Suppressor macrophage (primary cell): Measurements from ENCODE around the gene CHST11.

ENCODE experiments used
- DNase-seq, 4 experiments: peaks; one replicate each; pipeline ENCODE4 v3.0.0-alpha.2; 2020 to 2022
- total RNA-seq, 17 experiments: gene quantifications; one replicate each; lab custom pipeline; 2026; ENCODE audit warnings: mixed read lengths in 6 of 17, inconsistent platforms in 3 of 17; lab: John Stamatoyannopoulos, UW

Gene CHST11
- 177 to 367 (median 229) reads per million in 17 experiments for total RNA-seq

DNA sequence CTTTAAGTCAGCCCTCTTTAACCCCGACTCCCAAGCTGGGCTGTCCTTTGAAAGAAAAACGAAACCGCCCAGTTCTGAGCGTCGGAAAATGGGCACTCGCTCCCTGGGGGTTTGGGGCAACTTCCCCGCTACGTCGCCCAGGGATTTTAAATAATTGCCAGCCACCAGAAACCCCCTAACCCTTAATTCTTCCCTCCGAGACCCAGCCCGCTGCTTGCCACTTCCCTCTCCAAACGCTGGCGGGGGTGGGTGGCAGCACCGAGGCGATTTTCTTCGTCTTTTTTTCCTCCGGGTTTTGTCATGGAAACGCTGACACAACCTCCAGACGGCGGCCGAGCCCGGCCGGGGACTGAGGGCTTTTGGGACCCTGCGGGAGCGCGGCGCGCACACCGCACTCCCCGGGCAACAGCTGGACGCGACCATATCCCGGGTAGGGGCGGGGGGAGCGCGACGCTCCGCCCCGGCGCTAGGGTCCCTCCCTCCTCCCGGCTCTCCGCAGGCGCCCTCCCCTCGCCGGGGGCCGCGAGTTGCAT, at the start of gene CHST11:
TSS of gene CHST11 (plus strand) at position 532 of the 533 bp plus-strand sequence.
- DNase-seq = peak; percentile 94 to 97 (median 95)

DNA sequence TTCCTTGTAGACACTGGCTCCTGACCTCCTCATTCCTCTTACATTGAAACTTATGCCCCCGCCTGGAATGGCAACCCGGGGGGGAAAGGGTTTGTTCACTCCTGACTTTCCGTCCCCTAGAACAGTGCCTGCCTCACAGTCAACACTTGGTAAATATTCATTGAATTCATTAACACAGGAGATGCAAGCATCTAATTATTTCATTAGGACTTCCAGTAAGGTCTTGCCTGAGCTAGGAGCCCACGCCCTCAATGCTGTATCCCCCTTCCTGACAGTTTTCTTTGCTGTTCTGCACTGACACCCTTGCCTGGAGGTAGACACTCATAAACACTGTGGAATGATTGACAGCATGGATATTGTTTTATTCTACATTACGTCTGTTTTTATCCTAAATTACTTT, 49.3 kb upstream of the CHST11 start:
- DNase-seq = no peak

DNA sequence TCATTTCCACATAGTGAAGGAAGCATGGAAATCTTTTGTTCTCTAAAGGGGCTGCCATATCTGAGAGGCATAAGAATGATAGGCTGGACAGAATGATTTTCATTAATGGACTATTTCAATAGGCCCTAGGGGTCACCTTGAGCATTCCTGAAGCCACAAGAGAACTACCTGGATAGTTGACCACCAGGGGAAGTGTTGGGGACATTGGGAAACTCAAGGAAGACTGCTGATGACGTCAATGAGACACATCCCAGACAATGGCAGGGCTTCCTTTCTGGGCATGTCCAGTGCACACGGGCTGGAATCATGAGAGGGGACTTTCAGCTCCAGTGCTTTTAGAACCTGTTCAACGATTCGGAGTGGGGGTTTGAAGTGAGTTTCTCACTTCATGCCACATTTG, 48.8 kb upstream of the CHST11 start:
- DNase-seq = no peak

DNA sequence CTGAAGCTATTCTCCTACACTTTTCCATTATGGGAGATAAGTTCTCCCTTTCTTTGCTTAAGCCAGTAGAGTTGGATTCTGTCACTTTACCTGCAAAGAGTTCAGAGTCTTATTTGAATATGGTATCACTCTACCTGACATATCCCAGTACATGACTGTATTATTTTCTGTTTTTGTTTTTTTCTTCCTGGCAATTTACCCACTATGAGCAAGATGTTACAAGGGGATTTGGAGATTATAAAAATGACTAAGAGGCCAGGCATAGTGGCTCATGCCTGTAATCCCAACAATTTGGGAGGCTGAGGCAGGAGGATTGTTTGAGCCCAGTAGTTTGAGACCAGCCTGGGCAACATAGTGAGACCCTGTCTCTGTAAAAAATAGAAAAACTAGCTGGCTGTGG, 46.4 kb upstream of the CHST11 start:
- DNase-seq = no peak

DNA sequence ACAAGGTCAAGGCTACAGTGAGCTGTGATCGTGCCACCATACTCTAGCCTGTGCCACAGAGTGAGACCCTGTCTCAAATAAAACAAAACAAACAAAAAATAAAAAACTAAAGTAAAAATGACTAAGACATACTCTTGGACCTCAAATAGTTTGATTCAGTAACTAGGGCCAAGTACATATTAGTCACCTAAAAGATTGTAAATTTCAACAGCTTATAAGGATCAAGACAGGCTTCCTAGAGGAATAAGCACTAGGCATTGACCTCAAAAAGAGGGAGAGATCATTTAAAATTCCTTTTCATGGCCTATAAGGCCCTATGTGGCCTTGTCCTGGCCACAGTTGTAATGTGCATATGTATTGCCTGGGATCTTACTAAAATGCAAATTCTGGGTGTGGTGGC, 46.0 kb upstream of the CHST11 start:
- DNase-seq = no peak

DNA sequence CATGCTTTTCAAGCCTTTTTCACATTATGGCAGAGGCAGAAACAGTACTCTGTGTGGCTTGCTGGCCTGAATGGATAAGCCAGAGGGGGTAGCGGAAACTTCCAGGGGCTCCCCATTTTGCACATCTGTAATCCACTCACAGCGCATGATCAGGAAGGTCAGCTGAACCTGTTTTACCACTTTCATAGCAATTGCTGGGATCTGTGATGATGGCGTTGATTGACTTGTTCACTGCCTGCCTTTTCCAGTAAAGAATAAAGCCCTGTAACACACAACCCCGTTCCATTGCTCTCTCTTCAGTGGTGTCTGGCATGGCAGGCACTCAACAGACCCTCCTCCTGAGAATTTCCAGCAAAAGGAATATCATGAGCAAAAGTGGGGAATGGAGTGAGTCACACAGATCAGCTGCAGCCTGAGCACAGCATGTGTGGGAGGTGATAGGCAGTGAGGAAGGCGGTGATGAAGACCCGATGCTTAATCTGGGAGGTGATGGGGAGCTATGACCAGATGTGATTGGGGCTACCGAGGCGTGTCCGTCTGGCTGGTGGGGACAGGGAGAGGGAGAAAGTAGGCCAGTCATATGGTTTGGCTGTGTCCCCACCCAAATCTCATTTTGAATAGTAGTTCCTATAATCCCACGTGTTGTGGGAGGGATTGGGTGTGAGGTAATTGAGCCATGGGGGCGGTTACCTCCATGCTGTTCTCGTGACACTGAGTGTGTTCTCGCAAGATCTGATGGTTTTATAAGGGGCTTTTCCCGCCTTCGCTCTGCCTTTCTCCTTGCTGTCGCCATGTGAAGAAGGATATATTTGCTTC, 44.7 kb upstream of the CHST11 start:
- peak in 1 of 4 experiments; percentile 5 for DNase-seq

DNA sequence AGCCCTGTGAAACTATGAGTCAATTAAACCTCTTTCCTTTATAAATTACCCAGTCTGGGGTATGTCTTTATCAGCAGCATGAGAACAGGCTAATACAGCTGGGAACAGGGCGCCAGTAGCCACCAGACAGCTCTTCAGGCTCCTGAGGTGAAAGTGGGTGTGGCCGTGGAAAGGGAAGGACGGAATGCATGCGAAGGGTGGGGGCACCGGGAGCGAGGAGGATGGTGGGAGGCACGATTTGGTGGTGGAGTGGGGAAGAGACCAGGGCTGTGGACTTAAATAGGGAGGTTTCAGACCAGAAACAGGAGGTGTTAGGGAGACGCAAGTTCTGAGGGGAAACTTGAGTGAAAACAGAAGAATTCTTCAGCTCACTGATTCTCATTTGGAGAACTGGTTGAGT, 44.1 kb upstream of the CHST11 start:
- no peak for DNase-seq

DNA sequence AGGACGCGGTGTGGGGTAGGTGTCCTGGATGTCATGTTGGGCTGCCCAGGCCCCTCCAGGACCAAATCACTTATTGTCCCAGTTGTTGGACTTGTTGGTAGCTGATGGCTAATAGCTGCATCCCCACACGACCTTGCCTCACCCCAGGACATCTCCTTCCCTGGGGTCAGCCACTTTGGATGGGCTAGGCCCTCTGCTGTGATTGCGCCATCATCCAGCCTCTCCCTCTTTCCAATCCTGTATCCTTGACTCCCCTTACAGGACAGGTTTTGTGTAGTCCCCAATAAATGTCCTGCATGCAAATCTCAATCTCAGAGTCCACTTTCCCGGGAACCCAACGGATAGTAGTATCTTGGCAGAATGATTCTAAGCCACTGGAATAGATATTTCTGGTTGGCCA, 43.4 kb upstream of the CHST11 start:
- DNase-seq = no peak

DNA sequence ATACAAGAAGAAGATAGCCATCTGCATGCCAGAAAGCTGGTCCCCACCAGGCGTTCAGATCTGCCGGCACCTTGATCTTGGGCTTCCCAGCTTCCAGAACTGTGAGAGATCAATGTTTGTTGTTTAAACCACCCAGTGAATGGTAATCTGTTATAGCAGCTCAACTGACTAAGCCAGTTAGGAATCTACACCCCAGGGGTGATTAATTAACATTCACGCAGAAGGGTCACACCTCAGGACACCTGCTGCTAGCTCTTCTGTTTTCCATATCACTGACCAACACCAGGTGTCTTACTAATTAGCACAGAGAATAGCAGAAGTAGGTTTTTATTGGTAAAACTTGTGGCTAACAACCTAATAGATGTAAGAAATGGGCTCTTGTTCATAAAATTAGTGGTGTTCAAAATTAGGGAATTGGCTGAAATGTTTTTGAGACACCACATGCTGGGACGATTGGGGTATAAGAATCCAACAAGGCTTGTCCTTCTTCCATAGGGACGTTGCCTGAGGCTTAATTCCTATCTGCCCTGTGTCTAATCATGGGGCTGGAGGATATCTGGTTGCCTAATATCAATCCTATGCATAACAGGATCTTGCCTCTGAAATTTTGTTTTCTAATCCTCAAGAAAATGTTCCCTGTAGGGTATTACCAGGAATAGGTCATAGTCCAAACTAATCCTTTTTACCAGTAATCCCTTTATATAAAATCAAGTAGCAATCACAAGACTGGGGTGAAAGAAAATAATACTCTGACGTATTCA, 42.0 kb upstream of the CHST11 start:
- no peak for DNase-seq

DNA sequence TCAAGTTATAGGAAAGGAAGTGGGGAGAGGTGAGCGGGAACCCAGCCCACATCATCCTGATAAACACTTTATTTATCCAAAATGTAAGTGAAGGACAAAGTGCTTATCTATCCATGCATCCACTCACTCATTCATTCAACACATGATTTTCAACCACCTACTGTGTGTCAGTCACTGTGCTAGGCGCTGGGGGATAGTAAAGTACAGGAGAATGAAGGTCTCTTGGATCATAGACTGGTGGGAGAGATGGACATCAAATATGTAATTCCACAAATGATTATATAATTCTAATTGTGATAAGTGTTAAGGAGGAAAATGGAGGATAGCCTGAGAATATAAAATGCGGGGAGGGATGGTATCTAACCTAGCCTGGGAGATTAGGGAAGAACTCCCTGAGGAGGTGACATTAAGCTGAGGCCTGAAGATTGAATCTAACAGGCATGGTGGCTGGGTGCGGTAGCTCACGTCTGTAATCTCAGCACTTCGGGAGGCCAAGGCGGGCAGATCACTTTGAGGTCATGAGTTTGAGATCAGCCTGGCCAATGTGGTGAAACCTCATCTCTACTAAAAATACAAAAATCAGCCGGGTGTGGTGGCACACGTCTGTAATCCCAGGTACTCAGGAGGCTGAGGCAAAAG, 41.3 kb upstream of the CHST11 start:
- DNase-seq = no peak

DNA sequence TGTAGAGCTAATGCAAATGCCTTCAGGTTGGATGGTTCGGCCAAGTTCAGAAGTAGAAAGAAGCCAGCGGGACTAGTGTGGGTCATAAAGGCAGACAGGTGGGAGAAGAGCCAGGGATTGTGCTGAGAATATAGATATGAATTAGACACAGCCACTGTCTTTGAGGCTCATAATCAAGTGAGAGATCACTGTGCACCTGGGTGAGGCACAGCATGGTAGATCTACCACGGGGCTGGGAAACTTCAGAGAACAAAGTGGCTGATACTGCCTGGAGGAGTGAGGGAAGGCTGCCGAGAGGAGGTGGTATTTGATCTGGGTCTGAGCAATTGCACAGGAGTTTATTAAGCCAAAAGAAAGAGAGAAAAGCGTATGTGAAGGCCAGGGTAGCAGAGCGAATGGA, 40.6 kb upstream of the CHST11 start:
- no peak for DNase-seq

DNA sequence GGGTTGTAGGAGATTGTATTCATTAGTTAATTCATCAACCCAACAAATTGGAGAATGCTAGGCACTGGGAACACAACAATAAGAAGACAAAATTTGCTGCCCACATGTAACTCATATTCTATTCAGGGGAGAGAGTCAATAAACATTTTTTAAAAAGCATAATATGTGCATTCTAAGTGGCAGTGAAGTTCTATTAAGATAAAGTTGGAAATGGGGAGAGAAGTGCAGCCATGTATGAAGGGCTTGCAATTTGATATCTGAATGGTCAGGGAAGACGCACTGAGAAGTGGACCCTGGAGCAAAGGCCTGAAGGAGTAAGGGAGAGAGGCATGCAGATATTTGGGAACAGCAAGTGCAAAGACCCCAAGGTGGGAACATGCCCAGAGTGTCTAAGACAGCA, 40.2 kb upstream of the CHST11 start:
- DNase-seq = no peak

DNA sequence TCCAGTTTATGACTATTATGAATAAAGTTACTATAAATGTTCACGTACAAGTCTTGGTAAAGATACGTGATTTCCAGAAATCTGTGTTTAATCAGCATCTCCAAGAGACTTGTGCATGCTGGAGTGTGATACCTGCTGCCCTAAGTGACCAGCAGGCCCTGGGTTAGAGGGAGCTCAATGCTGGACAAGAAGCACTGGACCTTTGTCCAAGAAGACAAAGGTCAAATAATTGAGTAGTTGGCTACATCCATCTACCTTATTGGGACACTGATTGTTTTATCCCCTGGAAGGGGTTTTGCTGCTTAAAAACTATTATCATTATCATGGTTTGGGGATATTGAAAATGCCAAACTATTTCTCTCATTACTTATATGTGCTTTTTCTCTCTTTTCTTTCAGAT, 37.0 kb upstream of the CHST11 start:
- DNase-seq = no peak

DNA sequence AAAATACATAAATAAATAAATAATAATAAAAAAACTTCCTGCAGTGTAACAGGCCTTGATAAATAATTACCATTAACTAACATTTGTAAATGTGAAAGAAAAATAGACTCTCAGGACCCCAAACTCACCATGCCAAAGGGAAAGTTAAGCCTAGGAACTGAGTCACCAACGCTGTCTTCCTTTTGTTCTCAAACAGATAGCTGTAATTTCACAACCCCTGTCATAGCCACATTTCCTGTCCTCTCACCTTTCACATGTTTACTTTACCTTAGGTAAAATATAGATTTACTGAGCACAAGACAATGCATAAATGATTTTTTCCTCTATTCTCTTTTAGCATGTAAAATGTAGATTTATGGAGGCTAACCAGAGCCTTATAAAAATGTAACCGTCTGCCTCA, 35.9 kb upstream of the CHST11 start:
- no peak for DNase-seq

DNA sequence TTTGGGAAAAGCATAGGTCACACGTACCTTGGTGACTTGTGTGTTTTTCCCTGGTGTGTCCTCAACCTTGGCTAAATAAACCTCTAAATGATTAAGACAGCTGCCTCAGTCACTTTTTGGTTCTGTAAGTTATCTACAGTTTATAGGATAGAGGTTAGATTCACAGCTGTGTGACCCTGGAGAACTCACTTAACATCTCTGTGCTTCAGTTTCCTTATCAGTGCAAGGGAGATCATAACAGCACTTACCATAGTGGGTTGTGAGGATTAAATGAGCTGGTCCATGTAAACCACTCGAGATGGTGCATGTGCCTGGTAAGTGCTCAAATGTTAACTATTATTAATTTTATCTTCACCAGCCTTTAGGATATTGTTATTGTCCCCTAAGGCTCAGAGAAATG, 35.4 kb upstream of the CHST11 start:
- no peak for DNase-seq

DNA sequence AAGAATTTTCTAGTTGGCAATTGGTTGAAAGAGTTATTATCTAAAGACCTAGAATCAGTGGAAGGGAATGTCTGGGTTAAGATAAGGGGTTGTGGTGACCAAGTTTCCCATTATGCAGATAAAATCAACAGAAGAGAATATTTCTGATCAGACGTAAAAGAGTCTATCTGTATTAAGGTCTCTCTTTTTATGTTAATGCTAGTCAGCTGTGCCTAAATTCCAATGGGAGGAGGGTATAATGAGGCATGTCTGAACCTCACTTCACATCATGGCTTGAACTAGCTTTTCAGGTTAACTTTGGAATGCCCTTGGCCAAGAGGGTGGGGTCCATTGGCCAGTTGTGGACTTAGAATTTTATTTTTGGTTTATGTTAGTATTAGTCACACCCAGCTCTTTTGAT, 34.3 kb upstream of the CHST11 start:
- DNase-seq = no peak

DNA sequence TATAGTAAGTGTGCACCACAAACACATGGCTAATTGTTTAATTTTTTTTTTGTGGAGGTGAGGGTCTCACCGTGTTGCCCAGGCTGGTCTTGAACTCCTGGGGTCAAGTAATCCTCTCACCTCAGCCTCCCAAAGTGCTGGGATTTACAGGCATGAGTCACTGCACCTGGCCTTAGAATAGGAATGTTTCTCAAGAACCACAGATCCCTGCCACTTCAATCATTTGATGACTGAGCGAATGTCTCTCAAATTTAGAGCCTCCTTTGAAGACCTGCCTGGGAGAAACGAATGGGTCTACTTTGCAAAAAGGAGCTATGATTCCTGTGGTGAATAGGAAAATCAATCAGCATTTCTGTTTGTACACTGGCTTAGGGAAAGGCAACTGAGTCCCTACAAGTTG, 33.5 kb upstream of the CHST11 start:
- DNase-seq = no peak

DNA sequence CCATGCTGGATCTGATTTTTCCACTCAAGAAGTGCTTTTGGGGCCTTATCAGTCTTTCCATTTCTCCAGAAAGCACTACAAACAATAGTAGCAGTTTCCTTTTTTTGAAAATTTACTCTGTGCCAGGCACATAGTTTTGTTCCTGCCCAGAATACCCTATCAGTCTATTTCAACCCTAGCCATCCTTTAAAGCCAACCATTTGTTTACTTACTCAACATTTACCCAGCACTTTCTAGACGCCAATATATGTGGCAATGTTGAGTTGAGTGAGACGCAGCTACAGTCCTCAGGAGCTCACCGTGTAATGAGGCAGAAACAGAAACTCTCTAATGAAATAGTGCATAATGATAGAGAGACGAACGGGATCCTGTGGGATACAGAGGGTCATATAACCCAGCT, 32.9 kb upstream of the CHST11 start:
- DNase-seq = no peak

DNA sequence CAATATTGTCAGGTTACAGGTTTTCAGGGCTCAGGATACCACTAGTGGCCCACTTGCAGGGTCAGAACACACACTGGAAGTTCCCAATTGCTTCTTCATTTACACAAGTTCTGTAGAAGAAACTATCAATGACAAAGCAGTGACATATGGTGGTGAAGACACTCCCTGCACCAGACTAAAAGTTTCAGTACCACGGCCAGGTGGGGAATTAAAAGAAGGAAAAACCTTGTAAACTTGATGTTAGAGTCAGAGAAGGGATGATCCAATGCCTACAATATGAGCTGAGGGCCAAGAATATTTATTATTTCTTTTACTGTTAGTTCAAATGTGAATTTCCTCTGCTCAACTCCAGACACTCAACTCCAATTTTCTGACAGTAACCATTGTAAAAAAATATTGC, 31.8 kb upstream of the CHST11 start:
- DNase-seq = no peak

DNA sequence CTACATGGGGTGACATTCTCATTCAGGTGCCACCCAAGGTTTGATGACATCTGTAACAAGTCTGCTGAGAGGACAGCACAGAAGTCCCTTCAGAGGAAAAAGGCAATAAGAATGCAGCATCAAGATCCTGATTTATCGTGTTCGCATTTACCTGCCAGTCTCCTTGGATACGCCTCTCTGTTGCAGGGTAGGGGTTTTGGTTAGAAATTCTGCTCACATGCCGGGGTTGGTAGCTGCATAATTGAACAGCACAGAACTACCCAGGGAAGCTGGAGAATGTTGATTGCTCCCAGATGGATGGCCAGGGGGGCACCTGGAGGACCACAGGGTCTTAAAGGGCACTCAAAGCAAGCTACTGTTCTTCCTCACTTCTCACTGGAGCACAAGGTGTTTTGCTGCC, 31.1 kb upstream of the CHST11 start:
- DNase-seq = no peak

DNA sequence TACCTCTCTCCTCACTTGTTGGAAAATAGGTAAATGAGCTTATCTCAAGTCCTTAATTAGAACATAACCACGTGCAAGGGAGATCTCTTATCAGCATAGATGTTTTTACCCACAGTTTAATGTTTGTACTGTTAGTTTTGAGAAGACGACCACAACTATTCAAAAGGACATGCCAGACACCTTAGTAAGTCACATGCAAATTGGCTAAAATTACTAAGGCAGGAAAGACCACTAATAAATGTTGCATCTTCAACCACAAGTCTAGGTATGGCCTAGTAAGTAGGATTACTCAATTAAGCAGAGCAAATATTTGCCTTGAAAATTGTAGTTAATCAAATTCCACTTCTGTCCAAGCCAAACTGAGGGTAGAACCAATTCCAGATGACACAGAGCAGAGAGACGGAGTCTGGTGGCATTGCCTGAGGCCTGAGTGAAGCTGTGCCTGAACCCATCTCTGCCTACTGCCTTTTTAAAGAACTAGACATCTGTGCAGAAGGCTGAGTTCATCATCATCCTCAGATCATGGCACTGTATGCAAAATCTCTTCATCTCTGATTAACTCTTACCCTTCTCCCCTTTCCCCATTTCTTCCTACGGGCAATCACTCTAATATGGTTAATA, 29.7 kb upstream of the CHST11 start:
- no peak for DNase-seq

DNA sequence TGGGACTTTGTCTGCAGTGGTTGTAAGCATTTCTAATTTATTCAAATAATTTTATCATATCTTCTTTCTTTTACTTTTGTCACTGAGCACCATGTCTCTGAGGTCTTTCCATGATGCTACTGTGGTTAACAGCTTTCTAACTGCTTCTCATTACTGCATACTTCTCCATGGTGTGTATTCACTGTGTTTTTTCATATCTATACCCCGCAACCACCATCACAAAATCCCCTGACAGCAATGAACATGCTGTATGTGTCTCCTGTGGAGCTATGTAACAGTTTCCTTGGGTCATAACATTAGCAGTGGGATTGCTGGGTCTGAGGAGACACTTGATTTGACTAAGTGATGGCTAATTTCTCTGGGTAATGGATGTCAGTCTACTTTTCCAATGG, 29.2 kb upstream of the CHST11 start:
- no peak for DNase-seq

DNA sequence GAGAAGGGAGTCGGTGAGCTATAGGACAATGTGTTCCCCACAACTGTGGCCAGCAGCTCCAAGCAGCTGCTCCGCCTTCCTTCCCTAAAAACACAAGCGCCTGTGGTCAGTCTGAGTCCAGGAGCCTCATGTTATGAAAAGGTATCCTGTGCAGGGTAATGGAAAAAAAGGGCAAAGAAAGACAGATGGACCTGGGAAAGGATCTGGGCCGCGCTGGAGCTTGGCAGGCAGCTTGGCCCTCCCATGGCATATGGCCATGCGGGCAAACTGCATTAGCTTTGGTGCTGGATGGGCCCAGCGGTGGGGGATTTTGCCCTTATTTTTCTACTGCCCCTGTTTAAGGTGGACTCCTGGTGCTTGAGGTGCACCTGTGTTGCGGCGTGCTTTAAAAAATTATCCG, 23.7 kb upstream of the CHST11 start:
- DNase-seq = no peak
